Measurements from ENCODE around the gene RARA. TPM values are rescaled to one million over a fixed set of nuclear protein-coding genes. Genes with fewer than 3 reads are reported as not detected.

RARA gene
- polyA plus RNA-seq, 3 donors, result 14.9 to 63.9 (median 29.4) TPM

GRCh38 chr17:40364906-40365305 is 55.9 kb downstream of the RARA start:
- peaks cover 8% of the 10 kb centered on the region for H3K4me1 Mint-ChIP-seq
- no peaks in the 10 kb centered on the region for H3K36me3 Mint-ChIP-seq
- peaks cover 6 to 19% of the 10 kb centered on the region in 2 donors for H3K4me1 ChIP-seq (ENCODE audit: control insufficient read depth in 1 of 2, insufficient read depth in 2 of 2, low read length in 2 of 2)
- no peak overlapping the region for H3K9ac ChIP-seq (ENCODE audit: insufficient read depth, low read length, poor library complexity, severe bottlenecking)
- H3K36me3 ChIP-seq (replicated peaks in 1 of 2; ENCODE audit: control insufficient read depth in 1 of 2, insufficient read depth in 2 of 2, low read length in 2 of 2), result no peaks in the 10 kb centered on the region
- no peak overlapping the region for H3K4me2 ChIP-seq (replicated peaks; ENCODE audit: extremely low read depth, low read length, poor library complexity, severe bottlenecking)
- WGBS (ENCODE audit: insufficient coverage), result 95% methylated on average over 4 of the region's 9 CpGs
- no peak overlapping the region for H3K27ac ChIP-seq (ENCODE audit: low read depth in 1 of 2, low read length in 2 of 2)
- TF ChIP-seq, protein P1, sequence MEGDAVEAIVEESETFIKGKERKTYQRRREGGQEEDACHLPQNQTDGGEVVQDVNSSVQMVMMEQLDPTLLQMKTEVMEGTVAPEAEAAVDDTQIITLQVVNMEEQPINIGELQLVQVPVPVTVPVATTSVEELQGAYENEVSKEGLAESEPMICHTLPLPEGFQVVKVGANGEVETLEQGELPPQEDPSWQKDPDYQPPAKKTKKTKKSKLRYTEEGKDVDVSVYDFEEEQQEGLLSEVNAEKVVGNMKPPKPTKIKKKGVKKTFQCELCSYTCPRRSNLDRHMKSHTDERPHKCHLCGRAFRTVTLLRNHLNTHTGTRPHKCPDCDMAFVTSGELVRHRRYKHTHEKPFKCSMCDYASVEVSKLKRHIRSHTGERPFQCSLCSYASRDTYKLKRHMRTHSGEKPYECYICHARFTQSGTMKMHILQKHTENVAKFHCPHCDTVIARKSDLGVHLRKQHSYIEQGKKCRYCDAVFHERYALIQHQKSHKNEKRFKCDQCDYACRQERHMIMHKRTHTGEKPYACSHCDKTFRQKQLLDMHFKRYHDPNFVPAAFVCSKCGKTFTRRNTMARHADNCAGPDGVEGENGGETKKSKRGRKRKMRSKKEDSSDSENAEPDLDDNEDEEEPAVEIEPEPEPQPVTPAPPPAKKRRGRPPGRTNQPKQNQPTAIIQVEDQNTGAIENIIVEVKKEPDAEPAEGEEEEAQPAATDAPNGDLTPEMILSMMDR (IDR thresholded peaks at IDR 0.05), result no peak
- H3K4me3 Mint-ChIP-seq, result peak overlapping the region in 1 of 2 donors; percentile 65
- H2AFZ ChIP-seq (ENCODE audit: insufficient read depth, low read depth, low read length, poor library complexity, severe bottlenecking), result no peak overlapping the region
- intact Hi-C loops (cut with micrococcal nuclease), result loop anchor here in 1 of 2 donors (5.0 kb wide), 2 partner anchors 37 to 167 kb away; no protein-coding TSS in a partner anchor
- H3K79me2 ChIP-seq (ENCODE audit: insufficient read depth, low read length), result no peaks in the 10 kb centered on the region
- peaks cover 35 to 45% (median 40%) of the 10 kb centered on the region in 3 donors for H3K27me3 Mint-ChIP-seq (ENCODE audit: low read depth in 3 of 3)
- no peak overlapping the region for H3K4me3 ChIP-seq (replicated peaks in 1 of 3; ENCODE audit: low read depth in 2 of 3, low read length in 3 of 3)
- peaks cover 0 to 35% of the 10 kb centered on the region in 2 donors for H3K27me3 ChIP-seq (ENCODE audit: control insufficient read depth in 2 of 2, insufficient read depth in 2 of 2, low read length in 2 of 2)
- peaks cover 0 to 2% (median 0%) of the 10 kb centered on the region in 7 donors for H3K9me3 Mint-ChIP-seq
- no peaks in the 10 kb centered on the region for H3K9me3 ChIP-seq (replicated peaks in 1 of 2; ENCODE audit: control insufficient read depth in 1 of 2, insufficient read depth in 1 of 2, low read length in 2 of 2)
- DNase-seq, result no peak
- no peak overlapping the region for H3K27ac Mint-ChIP-seq
- H4K20me1 ChIP-seq (ENCODE audit: insufficient read depth, low read length), result no peaks in the 10 kb centered on the region

DNA sequence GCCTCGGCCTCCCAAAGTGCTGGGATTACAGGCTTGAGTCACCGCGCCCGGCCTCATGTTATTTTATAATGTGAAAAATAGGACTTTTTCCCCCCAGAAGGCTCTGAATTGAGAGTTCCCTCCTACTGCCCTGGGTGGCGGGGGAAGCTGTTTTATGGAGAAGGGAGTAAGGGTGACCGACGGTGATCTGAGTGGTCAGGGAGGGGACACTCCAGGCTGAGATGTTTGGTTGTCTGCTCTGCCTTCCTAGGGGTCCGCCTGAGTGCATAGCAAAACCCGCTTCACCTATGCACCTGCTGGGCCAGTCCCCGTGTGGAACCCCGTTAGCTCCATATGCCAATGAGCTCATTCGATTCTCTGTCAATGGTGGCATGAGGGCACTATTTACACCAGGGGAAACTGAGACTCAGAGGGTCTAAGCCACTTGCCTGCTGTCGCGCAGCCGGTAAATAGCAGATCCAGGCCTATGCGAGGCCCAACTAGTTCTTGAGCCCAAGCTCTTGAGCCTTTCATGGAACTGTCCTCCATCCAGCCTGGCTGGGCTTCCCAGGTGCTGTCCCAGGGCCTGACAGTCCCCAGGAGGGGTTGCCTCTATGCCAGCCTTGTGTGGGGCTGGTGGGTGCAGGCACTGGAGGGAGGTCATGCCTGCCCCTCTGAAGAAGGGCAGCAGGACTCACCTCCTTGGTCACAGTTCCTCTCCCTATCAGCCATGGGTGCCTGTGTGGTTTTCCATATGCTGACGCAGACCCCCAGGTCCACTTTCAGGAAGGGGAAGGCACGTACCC is 57.3 kb downstream of the RARA start:
- Histone ChIP-seq H2AFZ (ENCODE audit: insufficient read depth, low read depth, low read length, poor library complexity, severe bottlenecking) (no peak overlapping the region), H3K9me3 (replicated peaks in 1 of 2; ENCODE audit: control insufficient read depth in 1 of 2, insufficient read depth in 1 of 2, low read length in 2 of 2) (peaks cover 0 to 2% of the 10 kb centered on the region in 2 donors), H3K4me2 (replicated peaks; ENCODE audit: extremely low read depth, low read length, poor library complexity, severe bottlenecking) (no peak overlapping the region), H3K27me3 (ENCODE audit: control insufficient read depth in 2 of 2, insufficient read depth in 2 of 2, low read length in 2 of 2) (peaks cover 0 to 27% of the 10 kb centered on the region in 2 donors), H3K4me3 (replicated peaks in 1 of 3; ENCODE audit: low read depth in 2 of 3, low read length in 3 of 3) (no peak overlapping the region), H3K79me2 (ENCODE audit: insufficient read depth, low read length) (no peaks in the 10 kb centered on the region), H3K4me1 (ENCODE audit: control insufficient read depth in 1 of 2, insufficient read depth in 2 of 2, low read length in 2 of 2) (peaks cover 6 to 19% of the 10 kb centered on the region in 2 donors), H4K20me1 (ENCODE audit: insufficient read depth, low read length) (no peaks in the 10 kb centered on the region), H3K36me3 (replicated peaks in 1 of 2; ENCODE audit: control insufficient read depth in 1 of 2, insufficient read depth in 2 of 2, low read length in 2 of 2) (no peaks in the 10 kb centered on the region), H3K27ac (ENCODE audit: low read depth in 1 of 2, low read length in 2 of 2) (no peak overlapping the region), H3K9ac (ENCODE audit: insufficient read depth, low read length, poor library complexity, severe bottlenecking) (no peak overlapping the region)
- TF ChIP-seq, protein P1 (IDR thresholded peaks at IDR 0.05), result no peak
- no peak overlapping the region for H3K27ac Mint-ChIP-seq
- WGBS (ENCODE audit: insufficient coverage), result 98% methylated on average over 12 of the region's 18 CpGs
- intact Hi-C loops (cut with micrococcal nuclease), result no loop called here
- H3K36me3 Mint-ChIP-seq, result no peaks in the 10 kb centered on the region
- peaks cover 0 to 3% (median 0%) of the 10 kb centered on the region in 7 donors for H3K9me3 Mint-ChIP-seq
- peaks cover 23 to 35% (median 32%) of the 10 kb centered on the region in 3 donors for H3K27me3 Mint-ChIP-seq (ENCODE audit: low read depth in 3 of 3)
- DNase-seq, result no peak
- H3K4me1 Mint-ChIP-seq, result peaks cover 9% of the 10 kb centered on the region
- no peak overlapping the region for H3K4me3 Mint-ChIP-seq

Measured in CD14-positive monocyte (primary cell).